ENCODE measurements around the gene TXNDC8. TPM values are rescaled to one million over a fixed set of nuclear protein-coding genes. Genes with fewer than 3 reads are reported as not detected.

Gene TXNDC8
- total and polyA plus RNA-seq, 4 experiments from 2014 or later, result not detected

DNA sequence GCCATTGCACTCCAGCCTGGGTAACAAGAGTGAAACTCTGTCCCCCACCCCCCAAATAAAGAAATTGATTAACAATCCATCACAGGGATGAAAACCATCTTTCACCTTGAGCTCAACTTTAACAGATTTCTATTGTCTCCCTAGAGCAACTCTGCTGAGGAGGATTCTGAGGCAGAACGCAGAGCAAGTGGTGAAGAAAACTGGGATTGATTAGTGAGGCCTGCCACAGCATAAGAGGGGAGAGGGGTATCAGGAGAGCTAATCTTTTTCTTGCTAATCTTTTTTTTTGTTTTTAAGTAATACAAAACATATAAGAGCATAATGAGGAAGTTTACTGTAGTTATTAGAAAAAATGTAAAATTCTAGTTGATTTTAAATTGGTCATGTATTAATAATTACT is 8.9 kb downstream of the TXNDC8 start:
- DNase-seq, result no peak
- no peaks in the 10 kb centered on the region for H3K4me1 Mint-ChIP-seq
- Histone ChIP-seq H3K27me3 (ENCODE audit: insufficient read depth, low read length) (no peaks in the 10 kb centered on the region), H3K27ac (ENCODE audit: low read depth, low read length) (no peak overlapping the region), H3K9me3 (ENCODE audit: control insufficient read depth in 1 of 2, low read length in 2 of 2) (no peaks in the 10 kb centered on the region), H3K36me3 (ENCODE audit: insufficient read depth, low read length) (no peaks in the 10 kb centered on the region), H3K4me3 (ENCODE audit: low read length in 2 of 2) (no peak overlapping the region), H3K4me1 (ENCODE audit: insufficient read depth, low read length) (no peaks in the 10 kb centered on the region)
- peaks cover 0 to 7% of the 10 kb centered on the region in 2 donors for H3K27me3 Mint-ChIP-seq
- CTCF ChIA-PET (ENCODE audit: partially characterized antibody), result no interaction called here
- POLR2A ChIA-PET (ENCODE audit: partially characterized antibody), result no interaction called here
- intact Hi-C loops (cut with micrococcal nuclease), result no loop called here
- no peaks in the 10 kb centered on the region for H3K36me3 Mint-ChIP-seq
- no peak overlapping the region for H3K27ac Mint-ChIP-seq
- H3K9me3 Mint-ChIP-seq, result peaks cover 0 to 2% (median 0%) of the 10 kb centered on the region in 8 donors
- H3K4me3 Mint-ChIP-seq, result no peak overlapping the region

DNA sequence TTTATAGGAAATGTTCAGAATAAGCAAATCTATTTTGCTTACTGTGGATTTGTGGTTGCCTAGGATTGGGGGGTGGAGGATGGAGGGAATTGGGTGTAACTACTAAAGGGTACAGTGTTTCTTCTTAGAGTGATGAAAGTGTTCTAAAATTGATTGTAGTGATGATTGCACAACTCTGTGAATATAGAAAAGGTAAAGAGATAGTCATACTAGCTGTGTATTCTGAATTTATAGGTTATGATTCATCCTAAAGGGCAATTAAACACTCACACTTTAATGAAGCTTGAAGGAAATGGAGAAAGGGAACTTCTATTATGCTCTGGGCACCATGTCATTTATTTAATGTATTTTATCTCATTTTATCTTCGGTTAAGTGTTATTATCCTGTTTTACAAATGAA is 9.9 kb downstream of the TXNDC8 start:
- Mint-ChIP-seq H3K27me3 (peaks cover 0 to 8% of the 10 kb centered on the region in 2 donors), H3K4me3 (no peak overlapping the region), H3K9me3 (peaks cover 0 to 2% (median 0%) of the 10 kb centered on the region in 8 donors), H3K27ac (no peak overlapping the region), H3K4me1 (no peaks in the 10 kb centered on the region), H3K36me3 (no peaks in the 10 kb centered on the region)
- Histone ChIP-seq H3K4me1 (ENCODE audit: insufficient read depth, low read length) (no peaks in the 10 kb centered on the region), H3K36me3 (ENCODE audit: insufficient read depth, low read length) (no peaks in the 10 kb centered on the region), H3K9me3 (ENCODE audit: control insufficient read depth in 1 of 2, low read length in 2 of 2) (no peaks in the 10 kb centered on the region), H3K27me3 (ENCODE audit: insufficient read depth, low read length) (no peaks in the 10 kb centered on the region), H3K4me3 (ENCODE audit: low read length in 2 of 2) (no peak overlapping the region), H3K27ac (ENCODE audit: low read depth, low read length) (no peak overlapping the region)
- CTCF ChIA-PET (ENCODE audit: partially characterized antibody), result no interaction called here
- POLR2A ChIA-PET (ENCODE audit: partially characterized antibody), result no interaction called here
- DNase-seq, result no peak
- intact Hi-C loops (cut with micrococcal nuclease), result no loop called here

- no peak overlapping the region for H3K27ac Mint-ChIP-seq
- H3K4me1 Mint-ChIP-seq, result no peaks in the 10 kb centered on the region
- H3K4me3 ChIP-seq (ENCODE audit: low read length in 2 of 2), result no peak overlapping the region
- H3K27me3 ChIP-seq (ENCODE audit: insufficient read depth, low read length), result no peaks in the 10 kb centered on the region
- H3K27ac ChIP-seq (ENCODE audit: low read depth, low read length), result no peak overlapping the region
- intact Hi-C loops (cut with micrococcal nuclease), result no loop called here
- no peaks in the 10 kb centered on the region for H3K36me3 ChIP-seq (ENCODE audit: insufficient read depth, low read length)
- no peaks in the 10 kb centered on the region for H3K36me3 Mint-ChIP-seq
- POLR2A ChIA-PET (ENCODE audit: partially characterized antibody), result no interaction called here
- H3K9me3 Mint-ChIP-seq, result peaks cover 0 to 2% (median 0%) of the 10 kb centered on the region in 8 donors
- no peaks in the 10 kb centered on the region for H3K4me1 ChIP-seq (ENCODE audit: insufficient read depth, low read length)
- CTCF ChIA-PET (ENCODE audit: partially characterized antibody), result no interaction called here
- DNase-seq, result no peak
- H3K27me3 Mint-ChIP-seq, result peaks cover 4 to 8% of the 10 kb centered on the region in 2 donors
- no peak overlapping the region for H3K4me3 Mint-ChIP-seq
- H3K9me3 ChIP-seq (ENCODE audit: control insufficient read depth in 1 of 2, low read length in 2 of 2), result no peaks in the 10 kb centered on the region
These were observed 13.8 kb downstream of the TXNDC8 start for GRCh38 chr9:110323818-110324217.

GRCh38 chr9:110320651-110321445 is 16.8 kb downstream of the TXNDC8 start:
- Histone ChIP-seq H3K27me3 (ENCODE audit: insufficient read depth, low read length) (no peaks in the 10 kb centered on the region), H3K36me3 (ENCODE audit: insufficient read depth, low read length) (no peaks in the 10 kb centered on the region), H3K4me1 (ENCODE audit: insufficient read depth, low read length) (no peaks in the 10 kb centered on the region), H3K4me3 (ENCODE audit: low read length in 2 of 2) (no peak overlapping the region), H3K27ac (ENCODE audit: low read depth, low read length) (no peak overlapping the region), H3K9me3 (ENCODE audit: control insufficient read depth in 1 of 2, low read length in 2 of 2) (no peaks in the 10 kb centered on the region)
- no peak for DNase-seq
- intact Hi-C loops (cut with micrococcal nuclease), result no loop called here
- ChIA-PET CTCF (ENCODE audit: partially characterized antibody) (no interaction called here), POLR2A (ENCODE audit: partially characterized antibody) (no interaction called here)
- no peaks in the 10 kb centered on the region for H3K9me3 Mint-ChIP-seq
- H3K27me3 Mint-ChIP-seq, result peaks cover 4 to 14% of the 10 kb centered on the region in 2 donors
- H3K4me3 Mint-ChIP-seq, result no peak overlapping the region
- H3K27ac Mint-ChIP-seq, result no peak overlapping the region
- H3K4me1 Mint-ChIP-seq, result peaks cover 5 to 15% (median 10%) of the 10 kb centered on the region in 4 donors
- no peaks in the 10 kb centered on the region for H3K36me3 Mint-ChIP-seq

- H3K4me1 ChIP-seq (ENCODE audit: insufficient read depth, low read length), result no peaks in the 10 kb centered on the region
- intact Hi-C loops (cut with micrococcal nuclease), result no loop called here
- no peak for DNase-seq
- no peak overlapping the region for H3K27ac Mint-ChIP-seq
- no peak overlapping the region for H3K4me3 Mint-ChIP-seq
- peaks cover 1 to 14% of the 10 kb centered on the region in 2 donors for H3K27me3 Mint-ChIP-seq
- ChIA-PET CTCF (ENCODE audit: partially characterized antibody) (no interaction called here), POLR2A (ENCODE audit: partially characterized antibody) (no interaction called here)
- peaks cover 5 to 15% (median 10%) of the 10 kb centered on the region in 4 donors for H3K4me1 Mint-ChIP-seq
- no peaks in the 10 kb centered on the region for H3K9me3 Mint-ChIP-seq
- H3K36me3 ChIP-seq (ENCODE audit: insufficient read depth, low read length), result no peaks in the 10 kb centered on the region
- H3K27me3 ChIP-seq (ENCODE audit: insufficient read depth, low read length), result no peaks in the 10 kb centered on the region
- H3K4me3 ChIP-seq (ENCODE audit: low read length in 2 of 2), result no peak overlapping the region
- no peaks in the 10 kb centered on the region for H3K9me3 ChIP-seq (ENCODE audit: control insufficient read depth in 1 of 2, low read length in 2 of 2)
- H3K36me3 Mint-ChIP-seq, result no peaks in the 10 kb centered on the region
- no peak overlapping the region for H3K27ac ChIP-seq (ENCODE audit: low read depth, low read length)
These were observed 17.7 kb downstream of the TXNDC8 start for GRCh38 chr9:110319781-110320492.

DNA sequence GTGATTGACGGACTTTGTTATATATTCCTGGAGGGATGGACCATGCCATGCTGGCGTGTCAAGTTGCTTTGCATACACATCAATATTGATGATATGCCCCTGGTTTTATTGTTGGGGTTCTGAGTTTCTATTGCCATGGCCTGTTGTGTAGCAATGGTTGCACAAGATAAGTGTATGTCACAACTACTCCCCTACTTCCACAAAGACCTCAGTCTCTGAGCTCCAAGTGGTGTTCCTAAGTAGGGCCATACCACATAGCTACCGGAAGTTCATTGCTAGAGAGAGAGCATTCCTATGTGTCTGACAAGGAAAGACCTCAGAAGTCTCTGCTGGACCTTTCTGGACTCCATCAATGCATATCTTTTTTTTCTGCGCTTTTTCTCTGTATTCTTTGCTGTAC is 19.8 kb downstream of the TXNDC8 start:
- H3K4me1 Mint-ChIP-seq, result peaks cover 5 to 15% (median 10%) of the 10 kb centered on the region in 4 donors
- intact Hi-C loops (cut with micrococcal nuclease), result no loop called here
- no peak overlapping the region for H3K27ac ChIP-seq (ENCODE audit: low read depth, low read length)
- no peak overlapping the region for H3K4me3 Mint-ChIP-seq
- H3K36me3 Mint-ChIP-seq, result no peaks in the 10 kb centered on the region
- ChIA-PET POLR2A (ENCODE audit: partially characterized antibody) (no interaction called here), CTCF (ENCODE audit: partially characterized antibody) (no interaction called here)
- H3K4me3 ChIP-seq (ENCODE audit: low read length in 2 of 2), result no peak overlapping the region
- H3K27ac Mint-ChIP-seq, result no peak overlapping the region
- no peaks in the 10 kb centered on the region for H3K4me1 ChIP-seq (ENCODE audit: insufficient read depth, low read length)
- H3K9me3 Mint-ChIP-seq, result peaks cover 0 to 6% (median 0%) of the 10 kb centered on the region in 8 donors
- H3K9me3 ChIP-seq (ENCODE audit: control insufficient read depth in 1 of 2, low read length in 2 of 2), result no peaks in the 10 kb centered on the region
- H3K36me3 ChIP-seq (ENCODE audit: insufficient read depth, low read length), result no peaks in the 10 kb centered on the region
- H3K27me3 ChIP-seq (ENCODE audit: insufficient read depth, low read length), result no peaks in the 10 kb centered on the region
- H3K27me3 Mint-ChIP-seq, result peaks cover 1 to 14% of the 10 kb centered on the region in 2 donors
- DNase-seq, result no peak

GRCh38 chr9:110316261-110317075 is 21.2 kb downstream of the TXNDC8 start:
- H3K4me3 Mint-ChIP-seq, result peak overlapping the region in 7 of 8 donors; percentile 26 to 71 (median 60)
- no peaks in the 10 kb centered on the region for H3K36me3 Mint-ChIP-seq
- no peak for DNase-seq
- Histone ChIP-seq H3K4me1 (ENCODE audit: insufficient read depth, low read length) (no peaks in the 10 kb centered on the region), H3K36me3 (ENCODE audit: insufficient read depth, low read length) (no peaks in the 10 kb centered on the region), H3K9me3 (ENCODE audit: control insufficient read depth in 1 of 2, low read length in 2 of 2) (no peaks in the 10 kb centered on the region), H3K4me3 (ENCODE audit: low read length in 2 of 2) (no peak overlapping the region), H3K27me3 (ENCODE audit: insufficient read depth, low read length) (no peaks in the 10 kb centered on the region), H3K27ac (ENCODE audit: low read depth, low read length) (no peak overlapping the region)
- ChIA-PET CTCF (ENCODE audit: partially characterized antibody) (interaction anchor here (0.8 kb wide), 1 partner anchor 10 kb away, joined by 3 read pairs; no protein-coding TSS in a partner anchor), POLR2A (ENCODE audit: partially characterized antibody) (no interaction called here)
- peaks cover 1 to 12% of the 10 kb centered on the region in 2 donors for H3K27me3 Mint-ChIP-seq
- intact Hi-C loops (cut with micrococcal nuclease), result no loop called here
- peaks cover 5 to 15% (median 10%) of the 10 kb centered on the region in 4 donors for H3K4me1 Mint-ChIP-seq
- peaks cover 0 to 13% (median 0%) of the 10 kb centered on the region in 8 donors for H3K9me3 Mint-ChIP-seq
- peak overlapping the region in 2 of 7 donors; percentile 5 to 19 for H3K27ac Mint-ChIP-seq

Data from CD4-positive, alpha-beta memory T cell (primary cell).